ENCODE data around the gene TMPRSS11A. TPM values are rescaled to one million over a fixed set of nuclear protein-coding genes. Genes with fewer than 3 reads are reported as not detected.

Gene TMPRSS11A
- total and polyA plus RNA-seq, 2 donors (not counting 3 experiments of a cell fraction or from before 2014, with no cell fraction given) = not detected

DNA sequence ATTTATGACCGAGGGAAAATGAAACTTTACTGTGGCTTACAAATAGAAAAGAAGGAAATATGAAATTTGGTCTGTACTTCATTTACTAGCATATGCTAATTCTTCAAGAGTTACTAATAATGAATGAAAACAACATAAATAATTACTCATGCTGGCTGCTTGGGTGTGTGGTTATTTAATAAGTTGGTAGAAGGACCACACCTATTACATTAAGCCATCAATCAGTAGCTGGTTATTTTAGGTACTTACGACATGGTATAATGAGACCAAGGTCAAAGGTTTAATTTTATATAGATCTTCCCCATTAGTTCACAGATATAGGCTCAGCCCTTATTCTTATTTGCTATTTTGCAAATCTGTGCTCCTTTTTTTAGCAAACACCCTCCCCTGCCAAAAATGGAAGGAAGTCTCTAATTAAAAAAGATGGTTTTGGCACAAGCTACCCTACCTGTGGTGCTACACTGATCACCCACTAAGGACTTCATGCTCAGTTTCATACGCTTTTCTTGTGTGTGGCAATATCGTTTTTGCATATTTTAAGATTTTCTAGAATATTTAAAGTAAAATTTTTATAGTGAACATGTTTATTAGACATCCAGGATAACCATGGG, 93.6 kb downstream of the TMPRSS11A start:
- POLR2A ChIA-PET = no interaction called here
- Histone ChIP-seq H3K27ac (ENCODE audit: insufficient read depth, low read depth, low read length) (no peak overlapping the region), H4K20me1 (replicated peaks; ENCODE audit: control insufficient read depth, extremely low read depth, insufficient read depth, low read length) (no peaks in the 10 kb centered on the region), H3K36me3 (ENCODE audit: control insufficient read depth in 2 of 2, extremely low read depth in 1 of 2, insufficient read depth in 2 of 2, low read length in 2 of 2) (no peaks in the 10 kb centered on the region), H3K27me3 (ENCODE audit: control insufficient read depth in 2 of 2, insufficient read depth in 2 of 2, low read length in 2 of 2) (no peaks in the 10 kb centered on the region), H3K4me2 (ENCODE audit: insufficient read depth, low read length) (no peak overlapping the region), H3K79me2 (ENCODE audit: control insufficient read depth, insufficient read depth, low read length) (no peaks in the 10 kb centered on the region), H3K9me1 (replicated peaks; ENCODE audit: control insufficient read depth, extremely low read depth, insufficient read depth, low read length) (no peaks in the 10 kb centered on the region), H2AFZ (ENCODE audit: low read depth, low read length) (no peak overlapping the region), H3K4me3 (replicated peaks in 1 of 3; ENCODE audit: insufficient read depth in 1 of 3, low read depth in 1 of 3, low read length in 3 of 3) (no peak overlapping the region), H3K9ac (replicated peaks; ENCODE audit: extremely low read depth, insufficient read depth, low read length) (no peak overlapping the region), H3K9me3 (replicated peaks; ENCODE audit: control insufficient read depth, insufficient read depth, low read length) (no peaks in the 10 kb centered on the region), H3K4me1 (ENCODE audit: control insufficient read depth, extremely low read depth, insufficient read depth, low read length) (no peaks in the 10 kb centered on the region)
- intact Hi-C loops (cut with micrococcal nuclease) = loop anchor here (5.0 kb wide), 1 partner anchor 118 kb away; no protein-coding TSS in a partner anchor
- BruUV-seq (replicated peaks) = no TSS peak
- TF ChIP-seq JUN (IDR thresholded peaks at IDR 0.05; ENCODE audit: borderline replicate concordance, insufficient read depth, insufficient read length, low read depth) = no peak
- no peak for TF ChIP-seq FOS (IDR thresholded peaks at IDR 0.05; ENCODE audit: borderline replicate concordance, insufficient read depth, low read length)
- TF ChIP-seq, protein P1, sequence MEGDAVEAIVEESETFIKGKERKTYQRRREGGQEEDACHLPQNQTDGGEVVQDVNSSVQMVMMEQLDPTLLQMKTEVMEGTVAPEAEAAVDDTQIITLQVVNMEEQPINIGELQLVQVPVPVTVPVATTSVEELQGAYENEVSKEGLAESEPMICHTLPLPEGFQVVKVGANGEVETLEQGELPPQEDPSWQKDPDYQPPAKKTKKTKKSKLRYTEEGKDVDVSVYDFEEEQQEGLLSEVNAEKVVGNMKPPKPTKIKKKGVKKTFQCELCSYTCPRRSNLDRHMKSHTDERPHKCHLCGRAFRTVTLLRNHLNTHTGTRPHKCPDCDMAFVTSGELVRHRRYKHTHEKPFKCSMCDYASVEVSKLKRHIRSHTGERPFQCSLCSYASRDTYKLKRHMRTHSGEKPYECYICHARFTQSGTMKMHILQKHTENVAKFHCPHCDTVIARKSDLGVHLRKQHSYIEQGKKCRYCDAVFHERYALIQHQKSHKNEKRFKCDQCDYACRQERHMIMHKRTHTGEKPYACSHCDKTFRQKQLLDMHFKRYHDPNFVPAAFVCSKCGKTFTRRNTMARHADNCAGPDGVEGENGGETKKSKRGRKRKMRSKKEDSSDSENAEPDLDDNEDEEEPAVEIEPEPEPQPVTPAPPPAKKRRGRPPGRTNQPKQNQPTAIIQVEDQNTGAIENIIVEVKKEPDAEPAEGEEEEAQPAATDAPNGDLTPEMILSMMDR (IDR thresholded peaks at IDR 0.05; ENCODE audit: extremely low read depth in 1 of 2, insufficient read depth in 1 of 2, low read depth in 1 of 2, low read length in 2 of 2) = no peak
- TF ChIP-seq, protein P2, sequence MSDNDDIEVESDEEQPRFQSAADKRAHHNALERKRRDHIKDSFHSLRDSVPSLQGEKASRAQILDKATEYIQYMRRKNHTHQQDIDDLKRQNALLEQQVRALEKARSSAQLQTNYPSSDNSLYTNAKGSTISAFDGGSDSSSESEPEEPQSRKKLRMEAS (IDR thresholded peaks at IDR 0.05; ENCODE audit: insufficient read depth, insufficient read length) = no peak
- no peak for TF ChIP-seq GATA2 (IDR thresholded peaks at IDR 0.05; ENCODE audit: insufficient read depth, insufficient read length, low read depth, low read length)
- TF ChIP-seq EZH2 (IDR thresholded peaks at IDR 0.05; ENCODE audit: borderline replicate concordance, low read depth, low read length, severe bottlenecking) = no peak
- TF ChIP-seq POLR2A (IDR thresholded peaks at IDR 0.05; ENCODE audit: low read depth, low read length) = no peak
- no peak for TF ChIP-seq MYC (IDR thresholded peaks at IDR 0.05; ENCODE audit: low read depth, low read length)
- TF ChIP-seq POLR2AphosphoS5 (IDR thresholded peaks at IDR 0.05; ENCODE audit: insufficient read depth, low read depth, low read length) = no peak
- FAIRE-seq (no peak), DNase-seq (ENCODE audit: low read depth, low spot score) (no peak)
- CTCF ChIA-PET = interaction anchor here (0.9 to 3.3 kb wide), 4 partner anchors 16 to 305 kb away, joined by 3 to 52 read pairs (median 12); no protein-coding TSS in a partner anchor
- dilution Hi-C loops (cut with MboI; ENCODE audit: extremely low pct_ligation_motif_present, low sequenced_read_pairs) = no loop called here

Data from endothelial cell of umbilical vein (primary cell).